ENCODE data around the gene MOB4.
A peak's percentile ranks its signal among the peaks of the same experiment; 100 is the strongest.
"Not testable (repeated sequence)": the region's sequence is repeated elsewhere in the genome, so short reads cannot be mapped to it uniquely, and the experiment has no call there.

The MOB4 gene

DNA sequence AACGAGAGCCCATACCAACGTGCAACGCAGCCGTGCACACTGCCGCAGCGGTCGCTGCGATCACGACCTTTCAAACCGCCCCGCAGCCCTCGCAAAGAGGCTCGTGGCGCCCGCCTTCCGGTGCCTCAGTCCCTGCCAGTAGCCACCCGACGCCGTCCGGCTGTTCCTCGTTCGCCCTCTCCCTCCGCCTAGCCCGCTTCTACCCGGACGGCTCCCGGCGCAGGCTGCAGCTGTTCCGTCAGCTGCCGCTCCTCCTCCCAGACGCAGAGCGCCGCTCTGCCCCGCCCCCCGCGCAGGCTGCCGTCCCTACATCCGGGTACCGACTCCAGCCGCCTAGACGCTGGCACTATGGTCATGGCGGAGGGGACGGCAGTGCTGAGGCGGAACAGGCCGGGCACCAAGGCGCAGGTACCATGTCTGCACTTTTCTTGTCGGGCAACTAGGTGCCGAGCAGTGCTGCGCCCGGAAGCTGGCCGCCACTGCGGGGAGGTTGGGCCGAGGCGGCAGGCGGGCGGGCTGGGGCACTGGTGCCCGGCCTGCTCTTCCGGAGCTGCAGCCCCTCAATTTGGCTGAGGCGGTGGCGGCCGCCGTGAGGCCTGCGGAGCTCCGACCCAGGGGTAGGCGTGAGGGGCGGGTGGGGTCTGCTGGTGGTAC, at the start of gene MOB4:
MOB4 (plus strand) TSS at position 328 of the 654 bp plus-strand sequence; CDS start at position 349, 21 bp downstream.
- peak; percentile 96 for DNase-seq

DNA sequence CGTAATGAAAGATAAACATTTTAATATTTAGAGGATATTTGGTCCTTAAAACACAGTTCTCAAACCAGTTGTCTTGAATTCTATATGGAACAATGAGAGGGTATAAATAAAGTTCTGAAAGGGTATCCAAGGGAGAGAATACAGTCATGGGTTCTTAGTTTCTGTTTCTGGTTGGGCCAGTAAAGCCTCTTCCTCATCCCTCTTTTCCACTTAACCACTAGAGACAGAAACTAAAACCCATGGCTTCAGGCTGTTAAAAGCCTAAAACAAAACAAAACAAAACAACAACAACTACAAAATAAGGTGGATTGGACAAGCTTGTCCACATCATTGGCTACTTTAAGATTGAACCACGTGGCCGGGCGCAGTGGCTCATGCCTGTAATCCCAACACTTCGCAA, 43.7 kb upstream of the MOB4 start:
- no peak for DNase-seq

DNA sequence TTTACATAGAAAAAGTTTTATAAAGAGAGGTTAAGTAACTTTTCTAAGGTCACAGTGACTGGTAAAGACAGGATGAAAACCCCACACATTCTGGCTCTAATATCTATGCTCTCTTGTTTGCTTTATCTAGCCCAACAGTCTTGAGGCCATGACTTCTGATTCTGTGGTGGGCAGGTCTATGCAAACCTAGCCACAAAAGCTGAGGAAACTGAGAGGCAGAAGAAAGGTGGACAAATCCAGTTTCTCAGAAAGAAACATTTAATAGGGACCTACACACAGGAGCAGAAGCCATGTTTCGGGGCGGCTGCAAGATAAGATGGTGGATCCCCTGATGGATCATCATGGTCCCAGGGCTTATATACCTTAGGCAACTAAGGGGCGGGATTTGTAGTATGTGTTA, 38.1 kb upstream of the MOB4 start:
- peak; percentile 86 for DNase-seq

DNA sequence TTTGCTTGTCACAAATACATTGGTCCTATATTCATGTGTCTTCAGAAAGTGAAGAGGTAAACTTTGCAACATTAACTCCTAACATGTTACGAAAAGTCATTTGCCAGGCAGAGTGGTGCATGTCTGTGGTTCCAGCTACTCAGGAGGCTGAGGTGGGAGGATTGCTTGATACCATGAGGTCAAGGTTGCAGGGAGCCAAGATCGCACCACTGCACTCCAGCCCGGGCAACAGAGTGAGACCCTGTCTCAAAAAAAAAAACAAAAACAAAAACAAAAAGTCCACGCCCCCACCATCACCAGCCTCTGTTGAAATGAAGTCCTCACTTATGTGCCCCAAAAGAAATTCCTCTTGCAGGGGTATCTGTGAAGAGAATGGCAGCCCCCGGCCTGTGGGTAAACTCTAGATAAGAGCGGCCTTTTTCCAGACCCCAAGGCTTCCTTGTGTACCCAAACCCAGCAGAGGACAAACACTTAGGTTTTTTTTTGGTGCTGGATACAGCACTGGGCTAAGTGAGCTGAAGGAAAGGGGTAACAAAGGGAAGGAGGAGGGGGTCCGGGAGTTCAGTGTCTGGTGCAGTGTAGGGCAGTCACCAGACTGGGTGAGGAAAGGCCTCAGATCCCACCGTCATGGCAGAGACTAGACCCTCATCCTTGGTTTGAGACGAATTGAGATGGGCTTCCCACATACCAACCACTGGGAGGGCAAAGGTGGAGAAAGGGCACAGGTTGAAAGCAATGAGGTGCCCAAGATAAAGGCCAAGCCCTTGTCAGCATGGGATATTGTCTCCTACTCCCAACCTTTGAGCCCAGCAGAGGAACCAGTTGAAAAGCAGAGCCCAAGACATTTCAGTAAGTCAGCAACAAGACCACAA, 35.5 kb upstream of the MOB4 start:
- no peak for DNase-seq

DNA sequence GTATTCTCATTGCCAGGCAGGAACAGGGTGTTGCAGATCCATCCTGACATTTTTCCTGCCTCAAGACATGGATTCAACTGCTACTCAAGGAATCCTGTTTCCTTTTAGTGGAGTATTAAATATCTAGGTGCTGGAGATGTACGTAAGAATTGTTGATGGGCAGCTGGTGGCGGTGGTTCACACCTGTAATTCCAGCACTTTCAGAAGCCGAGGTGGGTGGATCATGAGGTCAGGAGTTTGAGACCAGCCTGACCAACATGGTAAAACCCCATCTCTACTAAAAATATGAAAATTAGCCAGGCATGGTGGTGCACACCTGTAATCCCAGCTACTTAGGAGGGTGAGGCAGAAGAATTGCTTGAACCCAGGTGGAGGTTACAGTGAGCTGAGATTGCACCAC, 31.6 kb upstream of the MOB4 start:
- not testable (repeated sequence) for DNase-seq

DNA sequence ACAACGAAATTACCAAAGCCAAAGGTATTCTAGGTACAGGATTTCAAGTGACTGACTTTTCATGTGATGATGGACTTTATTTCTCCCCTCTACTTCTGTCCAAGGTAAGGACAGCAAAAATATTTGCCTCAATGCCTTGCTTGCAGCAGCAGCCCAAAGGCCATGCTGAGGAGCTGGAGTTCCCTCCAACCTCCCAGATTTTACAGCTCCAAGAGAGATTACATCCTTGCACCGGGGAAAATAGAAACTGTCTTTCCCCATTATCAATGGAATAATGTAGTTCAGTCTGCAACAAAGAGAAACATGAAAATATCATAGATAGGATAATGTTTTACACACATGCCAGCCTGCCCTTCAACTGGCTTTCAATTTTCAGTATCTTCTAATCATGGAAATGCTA, 29.7 kb upstream of the MOB4 start:
- DNase-seq: no peak

DNA sequence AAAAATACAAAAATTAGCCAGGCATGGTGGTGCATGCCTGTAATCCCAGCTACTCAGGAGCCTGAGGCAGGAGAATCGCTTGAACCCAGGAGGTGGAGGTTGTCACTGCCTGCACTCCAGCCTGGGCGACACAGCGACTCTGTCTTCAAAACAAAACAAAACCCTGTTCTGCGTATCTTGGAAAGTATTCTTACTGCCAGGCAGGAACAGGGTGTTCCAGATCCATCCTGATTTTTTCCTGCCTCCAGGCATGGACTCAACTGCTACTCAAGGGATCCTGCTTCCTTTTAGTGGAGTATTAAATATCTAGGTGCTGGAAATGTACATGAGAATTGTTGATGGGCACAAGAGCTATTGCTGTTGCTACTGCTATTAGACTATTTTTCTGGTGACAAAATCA, 28.5 kb upstream of the MOB4 start:
- DNase-seq: no peak

DNA sequence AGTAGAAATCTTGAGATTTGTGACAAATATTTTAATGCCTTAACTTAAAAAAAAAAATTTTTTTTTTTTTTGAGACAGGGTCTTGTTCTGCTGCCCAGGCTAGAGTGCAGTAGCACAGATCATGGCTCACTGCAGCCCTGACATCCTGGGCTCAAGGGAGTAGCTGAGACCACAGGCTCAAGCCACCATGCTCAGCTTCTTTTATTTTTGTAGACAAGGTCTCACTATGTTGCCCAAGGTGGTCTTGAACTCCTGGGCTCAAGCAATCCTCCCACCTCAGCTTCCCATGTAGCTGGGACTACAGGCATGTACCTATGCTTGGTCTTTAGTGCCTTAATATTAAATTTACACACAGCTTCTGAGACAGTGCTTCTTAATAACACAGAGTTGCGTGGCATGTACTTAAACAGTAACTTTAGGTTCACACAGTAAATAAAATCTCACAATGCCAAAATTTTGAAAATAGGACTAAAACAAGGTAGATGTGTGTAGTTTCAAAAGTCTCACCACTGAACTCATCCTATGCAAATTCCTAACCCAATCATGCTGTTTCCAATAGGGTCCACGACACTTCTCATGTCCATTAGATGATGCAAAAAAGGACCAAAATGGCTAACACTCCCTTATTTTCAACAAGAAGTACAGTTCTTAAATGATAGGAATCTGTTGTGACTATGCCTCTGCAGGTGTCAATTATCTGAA, 20.3 kb upstream of the MOB4 start:
- DNase-seq: no peak

DNA sequence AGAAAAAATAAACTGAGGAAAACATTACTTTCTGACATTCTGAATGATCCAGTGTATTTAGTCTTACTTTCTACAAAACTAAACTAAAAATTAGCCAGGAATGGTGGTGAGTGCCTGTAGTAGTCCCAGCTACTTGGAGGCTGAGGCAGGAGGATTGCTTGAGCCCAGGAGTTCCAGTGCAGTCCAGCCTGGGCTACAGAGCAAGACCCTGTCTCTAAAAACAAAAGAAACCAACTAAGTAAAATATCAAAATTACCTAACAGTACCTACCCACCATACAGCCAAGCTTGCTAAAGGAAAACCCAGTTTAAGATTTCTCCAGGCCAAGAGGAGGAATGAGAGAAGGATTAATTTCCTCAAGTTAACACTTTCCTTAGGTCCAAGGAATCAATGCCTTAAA, 19.2 kb upstream of the MOB4 start:
- DNase-seq: no peak

DNA sequence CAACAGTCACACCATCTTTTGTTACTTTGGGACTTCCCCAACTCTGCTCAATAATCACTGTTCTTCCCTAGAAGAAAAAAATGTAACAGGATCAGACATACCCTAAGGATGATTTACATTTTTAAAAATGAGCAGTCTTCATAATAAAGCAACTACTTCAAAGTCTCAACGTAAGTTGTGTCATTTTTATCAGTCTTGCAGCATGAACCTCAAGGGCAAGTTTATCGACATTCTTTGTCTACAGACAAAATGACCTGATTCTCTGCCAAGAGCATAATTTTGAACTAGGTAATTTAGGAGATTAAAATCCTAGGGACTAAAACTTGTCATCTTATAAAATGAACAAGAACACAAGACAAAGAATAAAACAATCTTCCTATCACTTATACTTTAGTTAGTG, 18.5 kb upstream of the MOB4 start:
- peak; percentile 66 for DNase-seq

DNA sequence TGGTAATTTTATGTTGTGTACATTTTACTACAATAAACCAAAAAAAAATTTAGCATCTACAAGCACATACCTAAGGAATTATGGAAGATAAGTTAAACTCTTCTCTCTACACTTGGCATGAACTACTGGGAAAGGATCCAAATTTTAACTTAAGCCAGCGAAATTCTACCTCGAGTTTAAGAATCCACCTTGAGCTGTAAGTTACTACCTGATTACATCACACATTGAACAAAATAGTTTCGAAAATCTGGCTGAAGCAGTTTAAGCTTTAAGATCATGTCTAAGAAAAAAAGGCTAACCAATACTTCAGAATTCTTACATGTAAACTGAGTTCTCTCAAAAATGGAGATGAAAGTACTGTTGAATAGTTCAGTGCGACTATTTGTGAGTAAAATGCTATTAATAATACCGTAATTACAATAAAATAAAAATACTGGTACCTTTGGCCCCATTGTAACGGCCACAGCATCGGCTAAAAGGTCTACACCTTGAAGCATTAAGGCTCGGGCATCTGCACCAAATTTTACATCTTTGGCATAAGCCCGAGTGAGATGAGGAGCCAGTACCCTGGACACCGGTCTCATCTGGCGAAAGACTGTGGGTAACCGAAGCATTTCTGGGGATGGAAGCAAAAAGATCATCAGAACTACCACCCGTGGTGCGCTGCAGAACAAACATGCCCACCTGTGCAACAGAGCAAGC, 17.5 kb upstream of the MOB4 start:
- DNase-seq: no peak

DNA sequence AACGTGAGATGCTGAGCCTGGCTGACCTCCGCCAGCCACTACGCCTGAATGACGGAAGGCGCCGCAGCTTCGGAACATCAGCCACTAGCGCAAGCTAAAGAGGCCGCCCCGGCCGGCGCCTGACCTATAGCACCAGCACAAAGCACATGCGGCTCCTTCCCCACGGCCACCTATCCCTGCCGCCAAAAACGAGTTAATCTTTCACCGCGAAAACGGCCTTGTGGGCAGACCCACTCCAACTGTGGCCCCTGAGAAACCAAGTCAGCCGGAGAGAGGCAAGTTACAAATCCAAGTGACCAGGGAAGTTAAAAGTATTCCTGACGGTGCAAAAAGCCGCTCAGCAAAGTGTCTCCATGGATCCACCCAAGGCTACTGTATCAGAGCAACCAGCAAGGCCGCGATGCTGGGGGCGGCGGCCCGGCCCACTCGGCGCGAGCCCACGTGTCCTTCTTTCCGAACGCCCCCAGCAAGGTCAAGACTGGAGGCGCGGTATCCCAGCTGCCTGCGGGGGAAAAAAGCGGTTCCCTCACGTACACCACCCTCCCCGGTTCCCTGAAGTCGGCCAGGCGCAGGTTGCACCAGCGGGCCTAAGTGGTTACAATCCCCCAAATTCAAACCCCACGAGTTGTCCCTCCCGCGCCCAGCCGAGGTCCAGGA, 16.8 kb upstream of the MOB4 start:
- DNase-seq: peak; percentile 71

DNA sequence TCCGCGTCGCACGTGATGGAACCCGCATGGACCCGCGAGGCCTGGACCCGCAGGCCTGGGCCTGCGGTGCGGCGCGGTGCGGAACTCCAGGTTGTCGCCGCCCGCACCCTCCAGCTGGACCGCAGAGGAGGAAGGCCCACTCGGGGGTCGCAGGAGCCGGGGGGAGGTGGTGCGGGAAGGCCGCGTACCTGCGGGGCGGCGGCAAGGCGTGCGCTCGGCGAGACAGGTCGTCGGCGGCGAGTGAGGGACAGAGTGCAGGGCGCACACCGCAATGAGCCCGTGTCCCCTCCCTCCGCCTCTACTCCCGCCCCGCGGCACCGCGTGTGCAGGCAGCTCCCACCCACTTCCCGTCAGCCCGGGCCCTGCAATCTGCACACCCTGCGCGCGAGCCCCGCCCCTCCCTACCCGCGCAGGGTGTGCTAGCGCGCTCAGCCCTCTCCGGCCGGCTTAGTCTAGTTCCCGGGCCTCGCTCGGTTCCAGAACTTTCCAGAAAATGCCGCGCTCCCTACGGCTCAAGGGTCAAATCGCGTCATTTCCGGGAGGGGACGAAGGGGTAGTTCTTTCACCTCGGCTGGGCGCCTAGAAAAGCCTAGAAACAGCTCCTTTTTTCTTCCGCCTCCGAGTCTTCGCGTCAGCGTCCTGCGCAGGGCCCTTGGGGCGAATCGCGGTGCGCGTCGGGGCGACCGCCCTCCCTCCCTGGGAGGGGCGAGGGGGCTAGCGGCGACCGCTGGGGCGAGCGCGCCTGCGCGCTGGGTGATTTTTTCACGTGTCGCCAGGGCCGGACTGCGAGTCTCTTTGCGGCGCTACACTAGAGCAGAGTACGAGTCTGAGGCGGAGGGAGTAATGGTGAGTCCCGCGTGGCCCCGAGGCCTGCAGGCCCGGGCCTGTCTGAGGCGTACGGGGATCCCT, 16.0 kb upstream of the MOB4 start, which contains the start of the genes HSPD1 and HSPE1:
HSPD1 (minus strand) TSS at position 247 of the 909 bp plus-strand sequence. CDS start 992 bp downstream, outside the sequence.
HSPE1 (plus strand) TSS at position 786 of the 909 bp plus-strand sequence; CDS start at position 844, 58 bp downstream.
- peak; percentile 100 for DNase-seq

DNA sequence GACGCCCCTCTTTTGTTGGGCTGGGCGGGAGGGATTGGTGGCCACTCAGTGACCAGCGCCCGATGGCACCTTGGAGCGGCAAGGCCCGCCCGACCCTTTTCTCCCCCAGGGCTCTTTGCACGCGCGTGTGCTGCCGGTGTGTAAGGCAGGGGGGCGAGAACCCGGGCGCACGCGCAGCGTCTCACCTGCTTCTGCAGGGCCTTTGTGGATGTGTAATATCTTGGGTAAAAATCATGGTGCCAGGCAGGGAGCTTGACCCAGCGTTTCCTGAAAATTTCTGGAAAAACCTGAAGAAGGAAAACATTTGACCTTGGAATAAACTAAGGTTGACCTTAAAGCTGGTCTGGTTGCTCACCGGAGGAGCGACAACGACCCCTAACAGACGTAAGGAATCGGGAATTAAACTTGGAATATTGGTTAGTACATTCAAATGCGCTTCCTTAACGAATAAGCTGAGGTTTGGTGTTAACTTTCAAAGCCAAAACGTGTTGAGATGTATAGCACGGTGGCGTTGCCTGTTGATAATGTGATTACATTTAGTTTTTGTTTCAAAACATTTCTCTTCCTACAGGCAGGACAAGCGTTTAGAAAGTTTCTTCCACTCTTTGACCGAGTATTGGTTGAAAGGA, 15.2 kb upstream of the MOB4 start:
- no peak for DNase-seq

DNA sequence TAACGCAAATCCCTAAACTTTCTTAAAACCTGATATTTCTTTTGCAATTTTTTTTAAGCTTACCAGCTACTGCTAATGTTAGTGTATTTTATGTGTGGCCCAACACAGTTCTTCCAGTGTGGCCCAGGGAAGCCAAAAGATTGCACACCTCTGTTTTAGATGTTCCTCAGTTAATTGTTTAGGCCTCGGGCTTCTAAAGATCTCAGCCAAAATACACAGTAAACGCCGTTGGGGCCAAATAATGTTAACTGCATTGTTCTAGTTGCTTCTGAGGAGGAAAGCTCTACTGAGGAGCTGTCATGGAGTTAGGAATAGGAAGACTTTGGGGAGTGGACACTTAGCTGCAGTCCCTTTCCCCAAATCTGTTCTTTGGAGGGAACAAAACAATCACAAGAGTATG, 13.7 kb upstream of the MOB4 start:
- no peak for DNase-seq

DNA sequence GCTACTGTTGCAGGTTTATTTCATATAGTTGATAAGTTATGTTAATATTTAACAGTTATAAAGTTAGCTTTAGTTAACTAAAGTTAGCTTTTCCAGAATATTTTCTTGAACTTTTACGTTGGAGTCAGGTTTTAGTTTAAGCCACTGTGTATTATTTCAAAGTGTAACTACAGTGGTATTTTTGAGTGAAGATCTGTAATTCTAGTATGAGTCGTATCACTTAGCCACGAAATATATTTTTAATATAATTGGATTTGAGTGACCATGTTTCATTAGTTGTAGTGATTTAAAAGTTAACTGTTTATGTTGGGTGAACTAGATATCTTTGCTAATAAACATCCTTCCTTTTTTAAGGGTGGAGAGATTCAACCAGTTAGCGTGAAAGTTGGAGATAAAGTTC, 13.2 kb upstream of the MOB4 start:
- DNase-seq: no peak

DNA sequence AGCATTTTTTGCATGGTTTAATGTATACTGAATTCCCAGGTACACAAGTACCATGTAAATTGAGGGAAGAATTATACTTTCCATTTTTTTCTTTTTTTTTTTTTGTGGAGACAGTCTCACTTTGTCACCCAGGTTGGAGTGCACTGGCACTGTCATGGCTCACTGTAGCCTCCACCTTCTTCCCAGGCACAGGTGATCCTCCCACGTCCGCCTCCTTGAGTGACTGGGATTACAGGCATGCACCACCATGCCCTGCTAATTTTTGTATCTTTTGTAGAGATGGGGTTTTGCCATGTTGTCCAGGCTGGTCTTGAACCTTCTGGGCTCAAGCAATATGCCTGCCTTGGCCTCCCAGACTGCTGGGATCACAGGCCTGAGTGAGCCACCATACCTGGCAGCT, 11.9 kb upstream of the MOB4 start:
- no peak for DNase-seq

DNA sequence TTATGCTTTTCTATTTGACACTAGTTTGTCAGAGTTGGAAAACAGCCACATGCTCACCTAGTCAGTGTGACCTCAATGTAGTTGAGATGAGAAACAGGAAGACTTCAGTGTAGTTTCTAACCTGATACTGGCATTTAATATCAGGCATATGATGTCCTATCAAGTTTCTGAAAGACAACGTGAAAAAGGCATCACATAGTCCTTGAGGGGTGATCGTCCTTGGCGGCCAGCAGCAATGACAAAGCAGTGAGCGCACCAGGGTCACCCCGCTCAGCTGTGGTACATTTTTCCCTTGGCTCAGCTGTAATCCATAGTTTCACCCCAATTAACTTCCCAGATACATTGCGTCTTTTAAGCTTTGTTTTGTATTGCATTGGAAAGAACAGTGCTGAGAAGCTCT, 11.4 kb upstream of the MOB4 start:
- DNase-seq: no peak

DNA sequence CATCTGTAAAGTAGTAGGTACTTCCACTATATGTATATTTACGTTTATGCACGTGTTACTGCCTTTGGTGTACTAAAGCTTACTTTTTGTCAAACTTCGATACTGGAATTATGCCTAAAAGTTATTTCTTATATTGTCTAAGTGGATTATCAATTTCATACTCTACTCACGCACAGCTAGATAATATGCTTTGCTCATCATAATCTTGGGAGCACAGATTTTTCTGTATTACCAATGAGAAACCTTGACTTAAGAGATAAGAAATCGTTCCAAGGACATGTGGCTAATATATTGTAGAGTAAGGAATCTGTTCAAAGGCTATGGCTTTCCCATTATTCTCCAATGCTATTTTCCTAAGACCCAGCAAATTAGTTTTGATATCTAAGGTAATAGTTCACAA, 9.2 kb upstream of the MOB4 start:
- no peak for DNase-seq

DNA sequence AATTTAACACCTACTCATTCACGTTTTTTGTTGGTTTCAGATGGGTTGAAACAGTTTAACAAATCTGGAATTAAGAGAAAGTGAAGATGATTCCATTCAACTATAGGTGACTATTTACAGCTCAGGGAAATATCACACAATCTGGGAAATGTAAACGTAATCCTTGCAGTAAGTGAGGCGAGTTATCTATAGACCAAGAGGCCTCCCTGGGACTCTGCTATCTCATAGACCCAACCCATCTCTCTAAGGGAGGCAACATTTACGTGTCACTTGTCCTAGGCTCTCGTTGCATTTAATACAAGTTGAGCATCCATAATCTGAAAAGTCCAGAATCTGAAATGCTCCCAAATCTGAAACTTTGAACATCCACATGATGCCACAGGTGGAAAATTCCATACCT, 2.0 kb upstream of the MOB4 start:
- peak; percentile 56 for DNase-seq

DNA sequence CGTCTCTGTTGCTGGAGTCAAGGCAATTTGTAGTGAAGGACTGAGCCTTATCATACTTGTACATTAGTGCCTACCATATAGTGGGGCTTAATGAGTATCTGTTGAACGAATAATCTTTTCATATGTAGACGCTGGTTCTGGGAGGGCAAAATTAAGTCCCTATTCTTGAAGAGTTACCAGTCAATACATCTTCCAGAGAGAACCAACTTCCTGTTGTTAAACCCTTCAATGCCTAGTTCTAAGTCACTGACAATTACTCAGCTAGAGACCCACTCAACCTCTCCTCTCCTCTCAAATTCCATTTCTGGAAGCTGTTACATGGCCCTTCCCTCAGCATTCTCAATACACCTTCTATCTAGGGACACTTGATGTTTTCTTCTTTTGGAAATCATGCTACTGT, 1.1 kb upstream of the MOB4 start:
- peak; percentile 44 for DNase-seq

Data from hematopoietic multipotent progenitor cell treated with erythropoietin and hydrocortisone succinate and interleukin-3 and kit ligand, for 6 days (in vitro differentiated cells).